H1 (cell line): ENCODE results near the gene PRDM10. TPM values are rescaled to one million over a fixed set of nuclear protein-coding genes. Genes with fewer than 3 reads are reported as not detected.

Experiments used
- CTCF ChIA-PET: fragments of 300-600 bp; sonication (Branson Sonifier 250); formaldehyde crosslinking; loops from one replicate; lab custom pipeline; 2021; ENCODE audit not compliant: partially characterized antibody; lab: Charles Lee
- POLR2A ChIA-PET: fragments of 300-600 bp; sonication (Branson Sonifier 250); formaldehyde crosslinking; loops from one replicate; lab custom pipeline; 2021; ENCODE audit warnings: inconsistent platforms; ENCODE audit not compliant: partially characterized antibody; lab: Charles Lee
- DNase-seq, 2 experiments: peaks; one replicate each; pipeline versions ENCODE4 v3.0.0 to v3.0.0-alpha.2; 2010 to 2022; ENCODE audit warnings: low spot score in 2 of 2, low read depth in 1 of 2, mixed read lengths in 1 of 2
- FAIRE-seq: peaks from 2 replicates; lab custom pipeline; 2011; peaks lifted over from hg19 to GRCh38; lab: Jason Lieb, UNC
- H2AFZ ChIP-seq: 2 replicates; pipeline ENCODE4 v1.8.1; 2012; ENCODE audit warnings: low read length, inconsistent platforms
- H2AK5ac ChIP-seq: 2 replicates; pipeline ENCODE4 v1.6.1; 2013; ENCODE audit warnings: low read depth, low read length
- H2BK120ac ChIP-seq: replicated peaks from 2 replicates; pipeline ENCODE3; 2013; ENCODE audit warnings: low read depth, low read length, inconsistent platforms
- H2BK12ac ChIP-seq: 2 replicates; pipeline ENCODE4 v1.6.1; 2013; ENCODE audit warnings: low read depth, low read length
- H2BK15ac ChIP-seq: 2 replicates; pipeline ENCODE4 v1.6.1; 2013; ENCODE audit warnings: low read length
- H2BK20ac ChIP-seq: 2 replicates; pipeline ENCODE4 v1.6.1; 2013; ENCODE audit warnings: low read length
- H2BK5ac ChIP-seq: 2 replicates; pipeline ENCODE4 v1.6.1; 2013; ENCODE audit warnings: low read depth, low read length
- H3K14ac ChIP-seq: 2 replicates; pipeline ENCODE4 v1.6.1; 2013; ENCODE audit warnings: inconsistent platforms; ENCODE audit not compliant: insufficient read length
- H3K18ac ChIP-seq: 2 replicates; pipeline ENCODE4 v1.6.1; 2013; ENCODE audit warnings: low read length; ENCODE audit errors: extremely low read depth
- H3K23ac ChIP-seq: 2 replicates; pipeline ENCODE4 v1.6.1; 2013; ENCODE audit warnings: inconsistent platforms; ENCODE audit not compliant: insufficient read length
- H3K23me2 ChIP-seq: 2 replicates; pipeline ENCODE4 v1.6.1; 2013; ENCODE audit warnings: low read depth, low read length
- H3K27ac ChIP-seq: 2 replicates; pipeline ENCODE4 v1.6.1; 2011; ENCODE audit warnings: low read depth, low read length, inconsistent platforms
- H3K27me3 ChIP-seq, 4 experiments: replicated peaks in 1 of 4; 1 replicate in 1 of 4; 2 replicates in 3 of 4; pipeline versions ENCODE4 v1.6.1 to v1.8.1; 2011 to 2013; ENCODE audit warnings: low read length in 3 of 4, mild to moderate bottlenecking in 3 of 4, inconsistent platforms in 2 of 4, mixed read lengths in 2 of 4, moderate library complexity in 1 of 4; ENCODE audit not compliant: control insufficient read depth in 3 of 4, insufficient read depth in 3 of 4; ENCODE audit errors: extremely low read depth in 1 of 4
- H3K36me3 ChIP-seq, 4 experiments: 2 replicates each; pipeline versions ENCODE4 v1.6.1 to v1.8.1; 2011 to 2013; ENCODE audit warnings: mild to moderate bottlenecking in 4 of 4, low read length in 3 of 4, moderate library complexity in 2 of 4, control low read depth in 1 of 4, inconsistent platforms in 1 of 4; ENCODE audit not compliant: insufficient read depth in 4 of 4, control insufficient read depth in 2 of 4
- H3K4ac ChIP-seq: replicated peaks from 2 replicates; pipeline ENCODE3; 2013; ENCODE audit warnings: low read length, low read depth, mixed read lengths, inconsistent platforms; ENCODE audit not compliant: insufficient read length
- H3K4me1 ChIP-seq, 4 experiments: replicated peaks in 1 of 4; 1 replicate in 1 of 4; 2 replicates in 3 of 4; pipeline versions ENCODE4 v1.6.1 to v1.8.1; 2011 to 2013; ENCODE audit warnings: low read length in 3 of 4, inconsistent platforms in 2 of 4, mixed read lengths in 1 of 4; ENCODE audit not compliant: insufficient read depth in 4 of 4, control insufficient read depth in 3 of 4
- H3K4me2 ChIP-seq, 2 experiments: 2 replicates each; pipeline versions ENCODE4 v1.6.1 to v1.8.1; 2011 to 2013; ENCODE audit warnings: low read depth in 2 of 2, low read length in 2 of 2, control low read depth in 1 of 2, inconsistent platforms in 1 of 2, mild to moderate bottlenecking in 1 of 2; ENCODE audit not compliant: insufficient read depth in 1 of 2
- H3K4me3 ChIP-seq, 4 experiments: fragments of 200-600, 300-600 bp in 1 of 4; sonication (generic), shearing (Covaris generic), sonication (Bioruptor Twin) in 1 of 4; 2 replicates each; pipeline versions ENCODE4 v1.5.1 to v1.8.1; 2011 to 2016; ENCODE audit warnings: low read length in 4 of 4, low read depth in 3 of 4, control low read depth in 2 of 4, inconsistent platforms in 2 of 4, mild to moderate bottlenecking in 2 of 4, mixed read lengths in 1 of 4, moderate library complexity in 1 of 4; ENCODE audit not compliant: insufficient read depth in 2 of 4; ENCODE audit errors: extremely low read depth in 1 of 4
- H3K56ac ChIP-seq: replicated peaks from 2 replicates; pipeline ENCODE3; 2013; ENCODE audit warnings: low read depth, mild to moderate bottlenecking, mixed read lengths, low read length, inconsistent platforms; ENCODE audit not compliant: insufficient read length
- H3K79me1 ChIP-seq: 2 replicates; pipeline ENCODE4 v1.6.1; 2013; ENCODE audit warnings: low read depth, low read length, control low read depth
- H3K79me2 ChIP-seq, 2 experiments: 2 replicates each; pipeline versions ENCODE4 v1.6.1 to v1.8.1; 2012 to 2013; ENCODE audit warnings: low read length in 2 of 2, mild to moderate bottlenecking in 2 of 2, inconsistent platforms in 1 of 2; ENCODE audit not compliant: insufficient read depth in 2 of 2, control insufficient read depth in 1 of 2
- H3K9ac ChIP-seq, 4 experiments: replicated peaks in 1 of 4; 1 replicate in 1 of 4; 2 replicates in 3 of 4; pipeline versions ENCODE4 v1.6.1 to v1.8.1; 2011 to 2013; ENCODE audit warnings: low read depth in 3 of 4, low read length in 3 of 4, control low read depth in 2 of 4, mild to moderate bottlenecking in 2 of 4, moderate library complexity in 2 of 4, inconsistent platforms in 1 of 4; ENCODE audit errors: extremely low read depth in 1 of 4
- H3K9me3 ChIP-seq, 2 experiments: 2 replicates each; pipeline versions ENCODE4 v1.6.1 to v1.8.1; 2012 to 2013; ENCODE audit warnings: mild to moderate bottlenecking in 2 of 2, moderate library complexity in 2 of 2, control low read depth in 1 of 2, inconsistent platforms in 1 of 2, low read depth in 1 of 2, low read length in 1 of 2, mixed read lengths in 1 of 2; ENCODE audit not compliant: insufficient read depth in 2 of 2
- H4K20me1 ChIP-seq, 2 experiments: replicated peaks in 1 of 2; 2 replicates each; pipeline versions ENCODE3 to v1.8.1; 2011 to 2013; ENCODE audit warnings: inconsistent platforms in 2 of 2, low read length in 2 of 2, mild to moderate bottlenecking in 1 of 2; ENCODE audit not compliant: insufficient read depth in 2 of 2, control insufficient read depth in 1 of 2
- H4K5ac ChIP-seq: 2 replicates; pipeline ENCODE4 v1.6.1; 2013; ENCODE audit warnings: low read length, low read depth, mixed read lengths, inconsistent platforms; ENCODE audit not compliant: insufficient read length
- H4K8ac ChIP-seq: 2 replicates; pipeline ENCODE4 v1.8.0; 2013; ENCODE audit warnings: mild to moderate bottlenecking, moderate library complexity, low read length, inconsistent platforms; ENCODE audit not compliant: insufficient read depth; ENCODE audit errors: extremely low read depth
- H4K91ac ChIP-seq: replicated peaks from 2 replicates; pipeline ENCODE3; 2013; ENCODE audit warnings: low read length, mixed read lengths, inconsistent platforms; ENCODE audit not compliant: insufficient read length
- WGBS, 2 experiments: shearing (Covaris generic) in 1 of 2; methylation state at CpG; one replicate each; pipeline versions ENCODE4 v1.1.6 to v1.1.7; 2013 to 2015; ENCODE audit warnings: low lambda C conversion rate in 2 of 2, mixed read lengths in 2 of 2, inconsistent platforms in 1 of 2, low coverage in 1 of 2, missing lambda C conversion rate in 1 of 2; ENCODE audit not compliant: insufficient replicate concordance in 2 of 2, insufficient coverage in 1 of 2, insufficient read length in 1 of 2; ENCODE audit errors: extremely low coverage in 1 of 2, missing lambda C conversion rate in 1 of 2; 5-methylcytosine and 5-hydroxymethylcytosine counted together
- polyA plus RNA-seq, 7 experiments: library from polyadenylated mRNA; depleted of rRNA in 3 of 7; stranded (reverse) in 5 of 7; unstranded in 2 of 7; fragments of >200 nt in 5 of 7; fragments of 200-250 nt in 2 of 7; gene quantifications; 1 replicate in 5 of 7; 2 replicates in 1 of 7; 4 replicates in 1 of 7; pipeline versions ENCODE4 v1.2.1 to v1.2.3, GENCODE V29; 2011 to 2013; ENCODE audit warnings: missing spikeins in 2 of 7, mixed read lengths in 2 of 7
- total RNA-seq: library from RNA; stranded (reverse); fragmentation: NEBNext Ultra II Directional; extraction: Animal tissue kit (Norgen Biotek cat#: 25700); gene quantifications from 2 replicates; pipeline ENCODE4 v1.2.1, GENCODE V29; 2021

PRDM10 gene
- total and polyA plus RNA-seq, 2 of the 8 experiments (the other 6 are each of a cell fraction or from before 2014, with no cell fraction given): 15.5 to 19.2 TPM

GRCh38 chr11:129955282-129955681 is 47.4 kb downstream of the PRDM10 start:
- Histone ChIP-seq H2AFZ (no peak overlapping the region), H3K27me3 (no peaks in the 10 kb centered on the region), H3K56ac (no peak overlapping the region), H4K20me1 (no peaks in the 10 kb centered on the region), H3K4ac (no peak overlapping the region), H2BK120ac (no peak overlapping the region), H3K4me1 (no peaks in the 10 kb centered on the region), H3K23me2 (no peaks in the 10 kb centered on the region), H3K79me1 (no peaks in the 10 kb centered on the region), H3K9ac (no peak overlapping the region), H2BK20ac (no peak overlapping the region), H2BK5ac (no peak overlapping the region), H3K4me3 (no peak overlapping the region), H3K23ac (no peak overlapping the region), H3K79me2 (no peaks in the 10 kb centered on the region), H3K9me3 (no peaks in the 10 kb centered on the region), H4K91ac (no peak overlapping the region), H3K36me3 (peaks cover 0 to 11% (median 3%) of the 10 kb centered on the region in 4 experiments; a peak in 5 of 8 replicates), H3K4me2 (no peak overlapping the region), H2BK12ac (no peak overlapping the region), H3K27ac (no peak overlapping the region), H4K8ac (no peak overlapping the region), H2AK5ac (no peak overlapping the region), H4K5ac (no peak overlapping the region), H2BK15ac (no peak overlapping the region), H3K14ac (no peak overlapping the region), H3K18ac (no peak overlapping the region)
- FAIRE-seq (no peak), DNase-seq (no peak)
- ChIA-PET CTCF (interaction anchor here (0.6 to 2.3 kb wide), 9 partner anchors 9 to 177 kb away, joined by 3 to 8 read pairs (median 4); no protein-coding TSS in a partner anchor), POLR2A (no interaction called here)
- 90% methylated on average over 4 of the region's 4 CpGs; no CpG with 5 or more reads in 1 of the 2 experiments for WGBS, 2 experiments
